HCEC 1CT (cell line): Measurements from ENCODE around the gene CHST3.
A peak's percentile ranks its signal among the peaks of the same experiment; 100 is the strongest.

Experiments
- DNase-seq: peaks from one replicate; pipeline ENCODE4 v3.0.0-alpha.2; 2017

CHST3 gene

DNA sequence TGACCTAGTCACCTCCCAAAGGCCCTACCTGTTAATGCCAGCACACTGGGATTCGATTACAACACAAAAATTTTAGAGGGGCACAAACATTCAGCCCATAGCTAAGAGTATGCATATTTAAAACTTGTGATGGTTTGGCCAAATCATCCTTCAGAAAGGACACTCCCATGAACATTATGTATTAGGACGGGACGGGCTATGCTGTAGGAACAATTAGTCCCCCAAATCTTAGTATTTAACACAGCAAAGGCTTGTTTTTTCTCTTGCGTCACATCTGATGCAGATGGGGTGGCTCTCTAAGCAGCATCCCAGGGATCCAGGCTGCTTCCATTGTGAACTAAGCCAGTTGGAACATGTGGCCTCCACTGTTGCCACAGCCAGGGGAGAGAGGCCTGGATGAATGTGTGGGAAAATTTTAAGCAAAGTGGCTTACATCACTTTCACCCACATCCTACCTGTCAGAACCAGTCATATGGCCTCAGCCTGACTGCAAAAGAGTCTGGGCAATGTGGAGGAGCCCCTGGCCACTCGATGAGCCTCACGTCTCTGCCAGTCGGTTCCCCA lies 26.6 kb downstream of the CHST3 start:
- DNase-seq = no peak

DNA sequence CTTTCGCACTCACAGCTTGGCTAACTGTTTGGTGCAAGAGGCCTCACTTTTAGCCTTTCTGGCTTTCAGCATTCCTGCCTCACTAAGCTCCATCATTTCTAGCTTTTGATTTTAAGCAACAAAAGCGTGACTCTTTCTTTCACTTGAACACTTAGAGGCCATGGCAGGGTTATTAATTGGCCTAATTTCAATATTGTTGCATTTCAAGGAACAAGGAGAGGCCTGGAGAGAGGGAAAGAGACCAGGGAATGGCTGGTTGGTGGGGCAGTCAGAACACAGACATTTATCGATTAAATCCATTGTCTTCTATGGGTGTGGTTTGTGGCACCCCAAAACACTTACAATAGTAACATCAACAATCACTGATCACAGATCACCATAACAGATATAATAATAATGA lies 31.3 kb downstream of the CHST3 start:
- DNase-seq = no peak

DNA sequence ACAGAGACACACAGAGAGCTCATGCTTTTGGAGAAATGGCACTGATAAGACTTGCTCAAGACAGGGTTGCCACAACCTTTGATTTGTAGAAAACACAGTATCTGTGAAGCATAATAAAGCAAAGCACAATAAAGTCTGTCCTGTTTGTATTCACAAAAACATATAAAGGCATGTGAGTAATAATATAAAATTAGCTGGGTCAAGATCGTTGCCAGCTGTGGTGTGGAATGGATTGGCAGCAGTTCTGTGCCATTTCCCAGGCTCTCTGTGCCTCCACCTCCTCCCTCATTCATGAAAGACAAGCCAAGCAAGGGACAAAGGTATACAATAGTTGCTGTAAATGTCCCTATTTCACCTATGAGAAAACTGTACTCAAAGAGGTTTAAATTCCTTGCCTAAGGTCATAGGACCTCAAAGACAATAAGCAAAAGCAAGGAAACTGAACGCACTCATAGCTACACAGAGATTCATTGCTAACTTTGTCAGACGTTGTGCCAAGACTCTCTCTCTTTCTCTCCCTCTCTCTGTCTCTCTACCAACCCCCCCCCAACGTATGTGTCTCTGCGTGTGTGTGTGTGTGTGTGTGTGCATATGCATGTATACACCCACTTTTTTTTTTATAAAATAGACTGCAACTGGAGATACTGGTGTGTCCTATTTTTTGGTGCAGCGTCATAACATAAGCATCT lies 31.8 kb downstream of the CHST3 start:
- no peak for DNase-seq

DNA sequence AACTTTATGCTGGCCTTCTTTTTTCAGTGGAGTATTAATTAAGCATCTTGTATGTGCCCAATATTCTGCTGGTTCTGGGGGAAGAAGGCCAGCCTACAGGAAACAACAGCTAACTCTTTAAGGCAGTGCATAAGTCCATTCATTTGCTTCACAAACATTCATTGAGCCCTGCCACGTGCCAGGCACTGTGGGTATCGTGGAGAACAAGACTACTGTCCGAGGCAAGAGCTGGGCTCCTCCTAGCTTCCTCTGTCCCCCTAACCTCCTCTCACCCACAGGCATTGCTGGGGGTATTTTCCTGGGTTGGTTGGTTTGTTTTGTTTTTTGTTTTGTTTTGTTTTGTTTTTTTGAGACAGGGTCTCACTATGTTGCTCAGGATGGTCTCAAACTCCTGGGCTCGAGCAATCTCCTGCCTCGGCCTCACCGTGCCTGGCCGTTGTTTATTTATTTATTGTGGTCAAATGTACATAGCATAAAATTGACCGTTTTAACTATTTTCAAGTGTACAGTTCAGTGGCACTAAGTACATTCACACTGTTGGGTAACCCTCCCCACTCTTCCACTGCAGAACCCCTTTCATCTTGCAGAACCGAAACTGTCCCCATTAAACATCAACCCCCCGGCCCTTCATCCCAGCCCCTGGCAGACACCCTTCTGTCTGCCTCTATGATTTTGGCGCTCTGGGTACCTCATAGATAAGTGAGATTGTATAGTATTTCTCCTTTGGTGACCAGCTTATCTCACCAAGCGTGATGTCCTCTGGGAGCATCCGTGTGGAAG lies 32.6 kb downstream of the CHST3 start:
- DNase-seq = no peak

DNA sequence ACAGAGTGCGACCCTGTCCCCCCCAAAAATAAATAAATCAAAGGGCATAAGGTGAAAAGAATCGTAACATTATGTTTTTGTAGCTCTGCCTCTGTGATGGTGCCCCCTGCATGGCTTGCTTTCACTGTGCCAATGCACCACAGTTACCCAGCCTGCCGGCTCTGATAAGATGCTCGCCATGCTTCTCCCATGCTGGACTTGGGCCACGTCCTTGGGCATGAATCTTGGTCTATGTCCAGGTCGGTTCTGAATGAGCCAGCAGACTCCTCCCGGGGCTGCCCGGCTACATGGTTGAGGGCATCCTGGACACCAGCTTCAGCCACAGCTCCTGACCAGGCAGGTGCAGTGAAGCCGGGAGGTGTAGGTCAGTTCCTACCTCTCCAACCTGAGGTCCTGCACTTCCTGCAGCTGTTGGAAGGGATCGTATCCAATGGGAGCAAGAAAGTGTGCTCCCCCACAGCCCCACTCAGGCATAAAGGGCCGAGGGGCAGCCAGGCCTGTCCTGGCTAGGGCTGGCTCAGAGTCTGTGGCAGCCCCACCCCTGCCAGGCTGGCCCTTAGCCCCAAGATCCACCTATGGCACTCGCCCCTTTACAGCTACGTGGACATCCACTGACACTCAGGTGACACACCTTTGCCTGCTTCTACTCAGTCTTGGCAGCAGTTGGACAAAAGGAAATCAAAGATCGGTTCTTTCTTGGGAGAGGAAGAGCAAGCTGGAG lies 34.1 kb downstream of the CHST3 start:
- no peak for DNase-seq

DNA sequence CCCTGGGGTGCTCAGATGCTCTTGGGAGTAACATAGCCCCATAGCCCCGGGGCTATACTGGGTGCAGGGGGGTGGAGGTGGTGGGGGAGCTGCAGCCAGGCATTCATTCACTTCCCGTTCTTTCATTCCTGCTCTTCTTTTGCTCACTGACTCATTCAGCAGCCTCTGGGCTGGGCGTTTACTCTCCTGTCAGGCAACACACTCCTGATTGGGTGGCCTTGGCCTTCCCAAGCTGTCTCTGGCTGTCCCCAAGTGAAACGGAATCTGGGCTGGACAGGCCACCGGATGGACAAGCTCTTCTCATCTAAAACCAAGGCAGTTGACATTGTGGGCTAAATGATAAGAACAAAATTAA lies 34.6 kb downstream of the CHST3 start:
- DNase-seq = peak; percentile 40

DNA sequence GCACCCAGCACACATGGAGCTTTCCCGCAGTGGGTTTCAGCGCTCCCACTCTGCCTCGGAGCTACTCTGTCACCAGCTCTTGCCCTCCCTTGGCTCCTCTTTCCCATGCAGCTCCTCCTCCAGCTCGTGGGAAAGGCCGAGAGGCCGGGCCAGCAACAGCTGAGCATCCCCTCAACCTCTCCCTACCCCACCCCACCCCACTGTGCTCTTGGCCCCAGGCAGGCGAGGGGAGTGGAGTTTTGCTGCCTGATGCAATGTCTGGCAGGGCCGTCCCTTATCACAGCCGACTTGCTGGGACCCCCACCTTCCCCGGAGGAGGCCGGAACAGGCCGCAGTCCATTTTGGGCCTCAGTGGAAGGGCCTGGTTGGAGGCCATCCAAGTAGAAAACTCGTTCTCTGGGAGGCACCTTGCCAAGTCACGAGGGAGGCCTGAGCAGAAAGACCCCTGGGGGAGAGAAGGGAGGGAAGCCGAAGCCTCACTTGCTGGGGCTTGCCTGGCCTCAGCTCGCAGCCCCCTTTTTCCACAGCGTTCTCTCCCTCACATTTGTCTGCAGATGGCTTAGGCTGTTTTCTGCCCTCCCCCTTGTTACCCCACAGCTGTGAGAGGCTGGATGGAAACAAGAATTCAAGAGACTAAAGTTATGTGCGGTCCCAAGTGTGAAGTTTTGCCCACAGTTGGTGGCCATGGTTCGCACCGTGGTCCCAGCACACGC lies 35.3 kb downstream of the CHST3 start:
- DNase-seq = no peak

DNA sequence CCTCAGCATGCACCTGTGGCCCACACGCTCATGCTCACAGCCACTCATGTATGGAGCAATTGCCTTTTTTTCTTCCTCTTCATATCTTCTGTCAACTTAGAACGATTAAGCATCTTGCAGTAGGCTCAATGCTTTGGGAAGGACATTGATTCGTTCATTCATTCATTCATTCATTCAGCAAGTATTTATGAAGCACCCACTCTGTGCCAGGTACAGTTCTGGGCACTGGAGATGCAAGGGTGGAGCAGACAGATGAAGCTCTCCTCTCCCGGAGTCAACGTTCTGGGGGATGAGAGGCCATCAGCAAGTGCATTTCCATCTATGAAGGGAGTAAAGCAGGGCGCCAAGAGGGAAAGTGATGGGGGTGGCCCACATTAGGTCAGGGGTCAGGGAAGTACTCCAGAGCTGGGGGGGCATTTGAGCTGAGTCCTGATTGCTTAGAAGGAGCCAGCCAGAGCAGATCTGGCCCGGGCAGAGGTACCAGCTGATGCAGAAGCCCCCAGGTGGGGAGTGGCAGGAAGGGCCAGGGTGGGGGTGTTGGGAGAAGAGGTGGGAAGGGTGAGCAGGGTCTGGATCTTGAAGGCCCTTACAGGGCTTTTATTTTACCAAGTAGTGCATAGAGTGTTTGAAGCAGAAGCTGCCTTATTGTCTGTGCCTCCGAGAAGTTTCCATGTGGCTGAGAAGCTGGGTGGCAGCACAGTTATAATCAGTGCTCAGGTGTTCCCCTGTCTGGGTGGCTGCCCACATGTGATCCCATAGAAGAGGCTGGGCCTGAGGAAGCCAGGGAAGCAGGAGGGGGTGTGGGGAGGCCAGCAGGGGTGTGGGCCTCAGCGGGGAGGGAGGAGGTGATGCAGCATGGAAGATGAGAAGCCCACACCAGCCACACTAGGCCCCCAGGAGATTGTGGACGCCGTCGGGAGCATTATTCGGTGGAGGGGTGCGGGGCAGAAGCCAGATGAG lies 36.2 kb downstream of the CHST3 start:
- DNase-seq = no peak

DNA sequence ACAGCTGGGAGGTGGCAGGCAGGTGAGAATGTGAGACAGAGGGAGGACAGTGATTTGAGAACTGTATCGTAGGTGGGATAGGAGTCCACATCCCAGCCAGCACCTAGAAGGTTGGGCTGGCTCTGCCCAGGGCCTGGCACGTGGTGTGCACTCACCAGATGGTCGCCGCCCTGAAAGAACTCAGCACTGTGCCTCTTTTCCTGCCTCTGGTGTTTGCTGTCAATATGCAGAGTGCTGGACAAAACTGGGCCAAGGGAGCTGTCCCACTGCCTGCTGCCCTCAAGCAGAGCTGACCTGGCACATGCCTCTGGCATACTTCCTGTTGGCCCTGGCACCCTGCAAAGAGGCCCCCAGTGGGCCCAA lies 36.8 kb downstream of the CHST3 start:
- no peak for DNase-seq

DNA sequence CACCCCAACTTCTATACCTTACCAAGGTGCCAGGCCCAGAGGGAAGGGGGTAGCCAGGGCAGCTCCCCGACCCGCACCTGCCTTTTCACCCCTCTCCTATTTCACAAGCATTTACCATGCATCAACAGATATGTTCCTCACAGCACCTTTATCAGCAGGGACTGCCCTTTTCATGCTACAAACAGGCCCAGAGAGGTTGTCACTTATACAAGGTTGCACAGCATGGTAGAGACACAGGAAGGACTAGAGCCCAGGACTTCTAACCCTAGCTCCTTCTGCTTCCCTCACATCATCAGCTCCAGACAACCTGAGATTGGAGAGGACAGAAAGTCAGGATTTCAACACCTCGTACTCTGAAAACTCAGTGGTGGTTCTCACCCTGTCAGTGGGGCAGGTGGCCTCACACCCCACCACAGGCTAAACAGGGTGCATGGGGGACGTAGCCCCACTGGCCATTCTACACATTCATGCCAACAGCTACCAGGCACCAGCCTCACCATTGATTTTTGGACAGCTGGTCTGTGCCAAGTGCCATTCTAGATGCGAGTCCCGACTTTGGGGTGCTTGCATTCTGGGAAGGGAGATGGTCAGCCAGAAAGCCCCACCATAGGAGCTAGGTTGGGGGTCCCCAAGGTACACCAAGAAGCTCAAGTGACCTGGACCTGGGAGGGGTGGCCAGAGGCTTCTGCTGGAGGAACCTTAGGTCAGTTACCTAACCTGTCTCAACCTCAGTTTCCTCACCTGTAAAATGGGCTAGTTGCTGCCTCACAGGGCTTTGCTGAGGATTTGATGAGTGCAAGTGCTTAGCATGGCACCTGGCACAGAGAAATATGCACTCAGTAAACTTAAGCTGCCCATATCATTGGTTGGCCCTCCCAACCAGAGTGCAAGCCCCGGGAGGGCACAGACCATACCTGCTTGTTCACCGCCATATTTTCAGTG lies 38.4 kb downstream of the CHST3 start:
- no peak for DNase-seq

DNA sequence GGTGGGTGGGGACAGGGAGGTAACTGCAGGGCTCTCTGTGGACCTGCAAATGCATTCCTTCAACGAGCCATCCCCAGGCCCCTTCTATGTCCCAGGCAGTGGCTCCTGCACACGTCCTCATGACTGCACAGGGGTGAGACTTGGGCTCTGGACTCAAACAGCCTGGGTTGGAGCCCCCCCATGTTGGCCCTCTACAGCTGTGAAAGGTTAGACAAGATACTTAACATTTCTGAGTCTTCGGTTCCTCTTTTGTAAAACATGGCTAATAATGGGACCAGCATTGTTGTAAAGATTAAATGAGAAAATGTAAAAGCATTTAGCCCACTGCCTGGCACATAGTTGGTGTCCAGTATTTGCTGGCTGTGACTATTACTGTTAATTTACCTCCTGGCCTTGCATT lies 41.8 kb downstream of the CHST3 start:
- DNase-seq = no peak

DNA sequence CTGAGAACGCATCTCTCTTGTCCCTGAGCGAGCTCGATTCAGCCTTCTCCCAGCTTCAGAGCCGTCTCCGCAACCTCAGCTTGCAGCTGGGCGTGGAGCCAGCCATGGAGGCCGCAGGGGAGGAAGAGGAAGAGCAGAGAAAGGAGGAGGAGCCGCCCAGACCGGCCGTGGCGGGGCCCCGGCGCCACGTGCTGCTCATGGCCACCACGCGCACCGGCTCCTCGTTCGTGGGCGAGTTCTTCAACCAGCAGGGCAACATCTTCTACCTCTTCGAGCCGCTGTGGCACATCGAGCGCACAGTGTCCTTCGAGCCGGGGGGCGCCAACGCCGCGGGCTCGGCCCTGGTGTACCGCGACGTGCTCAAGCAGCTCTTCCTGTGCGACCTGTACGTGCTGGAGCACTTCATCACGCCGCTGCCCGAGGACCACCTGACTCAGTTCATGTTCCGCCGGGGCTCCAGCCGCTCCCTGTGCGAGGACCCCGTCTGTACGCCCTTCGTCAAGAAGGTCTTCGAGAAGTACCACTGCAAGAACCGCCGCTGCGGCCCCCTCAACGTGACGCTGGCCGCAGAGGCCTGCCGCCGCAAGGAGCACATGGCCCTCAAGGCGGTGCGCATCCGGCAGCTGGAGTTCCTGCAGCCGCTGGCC lies 43.2 kb downstream of the CHST3 start:
- no peak for DNase-seq

DNA sequence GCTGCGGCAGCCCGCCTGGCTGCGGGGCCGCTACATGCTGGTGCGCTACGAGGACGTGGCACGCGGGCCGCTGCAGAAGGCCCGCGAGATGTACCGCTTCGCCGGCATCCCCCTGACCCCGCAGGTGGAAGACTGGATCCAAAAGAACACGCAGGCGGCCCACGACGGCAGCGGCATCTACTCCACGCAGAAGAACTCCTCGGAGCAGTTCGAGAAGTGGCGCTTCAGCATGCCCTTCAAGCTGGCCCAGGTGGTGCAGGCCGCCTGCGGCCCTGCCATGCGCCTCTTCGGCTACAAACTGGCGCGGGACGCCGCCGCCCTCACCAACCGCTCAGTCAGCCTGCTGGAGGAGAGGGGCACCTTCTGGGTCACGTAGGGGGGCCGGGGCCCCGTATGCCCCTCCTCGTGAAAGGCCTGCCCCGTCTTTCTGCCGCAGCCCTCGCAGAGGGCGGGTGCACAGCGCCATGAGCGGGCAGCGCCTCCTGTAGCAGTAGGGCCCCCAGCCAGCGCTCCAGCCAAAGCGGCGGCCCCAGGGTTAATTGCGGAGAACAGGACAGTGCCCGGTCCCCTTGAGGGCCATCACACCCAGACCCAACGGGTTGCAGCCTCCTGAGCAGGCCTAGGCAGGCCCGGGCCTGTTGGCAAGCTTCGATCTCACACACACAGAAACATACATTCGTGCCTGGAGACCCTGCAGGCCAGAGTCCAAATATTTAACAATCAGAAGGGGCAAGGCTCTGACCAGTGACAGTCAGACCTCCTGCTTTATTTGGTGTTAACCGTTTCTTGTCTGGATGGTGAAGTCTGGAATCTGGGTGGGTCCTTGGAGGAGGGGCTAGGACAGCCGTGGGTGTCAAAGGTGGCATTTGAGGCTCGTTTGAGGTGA lies 44.1 kb downstream of the CHST3 start:
- no peak for DNase-seq

DNA sequence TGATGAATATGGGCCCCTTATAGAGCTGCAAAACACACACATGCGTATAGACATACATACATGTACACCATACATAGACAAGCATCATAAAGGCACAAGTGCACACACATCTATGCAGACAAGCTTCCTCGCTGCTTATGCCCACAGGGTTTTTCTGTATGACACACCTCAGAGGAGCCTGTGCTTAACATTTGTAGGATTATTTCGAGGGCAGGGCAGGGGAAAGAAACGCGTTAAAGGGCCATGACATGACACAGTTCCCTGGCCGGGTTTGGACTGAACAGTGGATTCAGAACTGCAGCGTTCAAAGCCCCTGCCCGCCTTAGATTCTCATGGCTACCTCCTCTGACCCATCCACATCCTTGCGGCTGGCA lies 44.8 kb downstream of the CHST3 start:
- DNase-seq = no peak

DNA sequence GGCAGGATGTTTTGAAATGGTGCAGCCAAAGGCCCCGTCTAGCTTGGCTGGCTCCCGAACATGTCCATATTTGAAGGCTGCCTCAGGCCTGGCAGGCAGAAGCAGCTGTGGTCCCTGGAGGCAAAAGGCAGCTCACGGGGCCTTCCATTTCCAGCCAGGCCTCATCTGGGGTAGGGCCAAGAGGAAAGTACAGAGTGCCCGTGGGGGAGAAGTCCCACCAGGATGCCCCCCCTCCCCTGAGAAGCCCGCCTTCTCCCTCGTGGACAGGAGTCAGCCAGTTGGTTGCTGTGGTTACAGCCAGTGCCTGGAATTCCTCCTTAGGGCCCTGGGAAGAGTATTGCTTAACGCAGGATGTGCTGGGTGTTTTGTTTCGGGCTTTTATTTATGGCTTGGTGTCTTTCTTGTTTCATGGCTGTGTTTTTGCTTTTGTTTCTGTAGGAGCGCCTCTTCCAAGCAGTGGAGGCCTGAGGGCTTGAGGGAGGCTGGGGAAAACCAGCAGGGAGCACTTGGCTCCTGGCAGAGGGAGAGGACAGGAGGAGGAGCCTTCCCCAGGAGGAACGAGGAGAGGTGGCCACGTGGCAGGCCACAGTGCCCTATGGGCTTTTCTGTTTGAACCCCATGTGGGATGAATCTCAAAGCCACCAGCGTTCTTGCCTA lies 45.4 kb downstream of the CHST3 start:
- DNase-seq = peak; percentile 85

DNA sequence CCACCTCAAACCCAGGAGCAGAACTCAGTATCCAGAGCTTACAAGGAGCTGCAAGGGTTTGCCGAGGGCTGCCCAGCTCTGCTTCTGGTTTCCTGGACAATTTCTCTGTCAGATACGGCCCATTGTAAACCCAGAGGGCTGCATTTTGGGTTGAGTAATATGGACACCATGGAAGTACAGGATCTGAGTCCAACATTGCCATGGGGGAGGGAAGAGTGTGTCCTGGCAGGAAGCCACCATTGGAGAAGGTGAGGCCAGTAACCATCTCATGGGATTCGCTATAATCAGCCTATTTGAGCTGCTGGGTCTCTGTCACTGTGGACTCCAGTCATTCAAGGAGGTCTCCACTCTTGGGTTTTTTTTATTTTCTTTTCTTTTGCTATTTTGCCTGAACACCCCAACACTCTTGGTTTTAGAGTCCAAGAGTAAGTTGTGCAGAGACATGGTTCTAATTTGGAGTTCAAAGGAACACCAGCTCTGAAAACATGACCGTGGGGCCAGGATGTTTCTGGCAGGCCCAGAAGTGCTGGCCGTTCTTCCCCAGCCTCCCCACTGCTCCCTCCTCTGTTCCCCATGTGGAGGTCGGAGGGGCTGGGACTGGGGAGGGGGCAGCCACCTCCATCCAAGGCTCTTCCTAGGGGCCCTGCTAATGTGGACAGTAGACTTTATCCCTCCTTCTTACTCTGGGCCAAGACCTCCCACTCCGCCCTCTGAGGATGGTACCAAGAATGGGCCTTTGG lies 46.2 kb downstream of the CHST3 start:
- no peak for DNase-seq

DNA sequence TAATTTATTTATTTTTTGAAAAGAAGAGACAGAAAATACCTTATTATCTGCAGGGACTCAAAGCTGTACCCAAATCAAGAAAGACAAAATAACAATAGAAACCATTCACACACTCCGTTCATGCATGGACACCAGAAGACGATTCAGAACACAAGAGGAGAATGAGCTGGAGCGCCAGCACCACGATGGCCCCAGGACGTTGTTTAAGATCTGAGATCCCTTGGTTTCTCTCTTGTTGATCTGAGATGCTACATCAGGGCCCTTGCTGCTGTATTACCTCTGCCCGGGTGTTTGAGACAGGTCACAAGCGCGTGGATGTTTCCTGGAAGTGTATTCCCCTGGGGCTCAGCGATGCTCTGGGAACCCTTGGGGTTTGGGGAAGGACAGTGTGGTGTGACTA lies 46.8 kb downstream of the CHST3 start:
- DNase-seq = no peak

DNA sequence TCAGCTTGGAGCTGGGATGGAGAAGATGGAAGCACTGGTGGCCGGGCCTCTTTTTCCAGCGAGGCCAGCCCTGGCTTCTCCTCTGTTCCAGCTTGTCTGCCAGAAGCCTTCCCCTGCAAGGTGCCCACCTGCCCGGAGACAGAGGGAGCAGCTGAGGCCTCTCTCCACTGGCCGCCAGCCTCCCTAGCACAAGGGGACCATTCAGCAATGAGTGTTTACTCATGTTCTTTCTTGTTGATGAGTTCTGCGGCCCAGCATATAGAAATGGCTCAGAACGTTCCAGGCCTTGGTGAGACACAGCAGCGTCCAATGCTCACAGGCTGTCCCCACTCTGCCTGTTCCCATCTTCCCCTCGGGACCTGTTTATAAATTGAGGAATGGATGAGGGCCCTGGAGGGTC lies 47.3 kb downstream of the CHST3 start:
- DNase-seq = no peak
